ENCODE measurements around the gene TMEM266.

TMEM266 gene

GRCh38 chr15:76151599-76151974 is 91.8 kb downstream of the TMEM266 start:
- Histone ChIP-seq H3K4me3 (ENCODE audit: low read depth, low read length) (no peak overlapping the region), H3K4me1 (ENCODE audit: control insufficient read depth, insufficient read depth, low read length) (peaks cover 3% of the 10 kb centered on the region; the same call in 1 of the 2 replicates), H3K27ac (ENCODE audit: extremely low read depth, low read depth, low read length) (no peak overlapping the region), H3K9me3 (ENCODE audit: control insufficient read depth, insufficient read depth, low read depth, low read length) (no peaks in the 10 kb centered on the region), H3K36me3 (ENCODE audit: control insufficient read depth in 2 of 2, insufficient read depth in 1 of 2, low read length in 2 of 2) (no peaks in the 10 kb centered on the region)
- ChIA-PET POLR2A (no interaction called here), CTCF (interaction anchor here (0.6 to 6.6 kb wide), 12 partner anchors 10 to 716 kb away, joined by 3 to 107 read pairs (median 4); partner anchors contain the start of gene TMEM266)
- TF ChIP-seq ZBTB6 (tag by site-specific recombination; IDR thresholded peaks at IDR 0.05), result no peak
- TF ChIP-seq YY2 (tag by site-specific recombination; IDR thresholded peaks at IDR 0.05), result no peak
- no peak for TF ChIP-seq ZNF560 (tag by site-specific recombination; IDR thresholded peaks at IDR 0.05; ENCODE audit: borderline replicate concordance)
- TF ChIP-seq ZNF26 (tag by site-specific recombination; IDR thresholded peaks at IDR 0.05), result no peak
- no peak for TF ChIP-seq KLF7 (tag by site-specific recombination; IDR thresholded peaks at IDR 0.05; ENCODE audit: borderline replicate concordance)
- TF ChIP-seq PRDM1 (tag by site-specific recombination; IDR thresholded peaks at IDR 0.05), result no peak
- no peak for TF ChIP-seq ZNF580 (tag by site-specific recombination; IDR thresholded peaks at IDR 0.05)
- TF ChIP-seq ZBTB7A (tag by site-specific recombination; IDR thresholded peaks at IDR 0.05; ENCODE audit: low read depth), result no peak

GRCh38 chr15:76152197-76152596 is 92.4 kb downstream of the TMEM266 start:
- H3K9me3 ChIP-seq (ENCODE audit: control insufficient read depth, insufficient read depth, low read depth, low read length), result no peaks in the 10 kb centered on the region
- H3K4me3 ChIP-seq (ENCODE audit: low read depth, low read length), result no peak overlapping the region
- H3K4me1 ChIP-seq (ENCODE audit: control insufficient read depth, insufficient read depth, low read length), result peaks cover 3% of the 10 kb centered on the region; the same call in 1 of the 2 replicates
- POLR2A ChIA-PET, result no interaction called here
- CTCF ChIA-PET, result interaction anchor here (0.5 to 6.6 kb wide), 6 partner anchors 9 to 711 kb away, joined by 3 to 107 read pairs (median 4); no protein-coding TSS in a partner anchor
- H3K27ac ChIP-seq (ENCODE audit: extremely low read depth, low read depth, low read length), result no peak overlapping the region
- H3K36me3 ChIP-seq (ENCODE audit: control insufficient read depth in 2 of 2, insufficient read depth in 1 of 2, low read length in 2 of 2), result no peaks in the 10 kb centered on the region
- no peak for TF ChIP-seq ZSCAN30 (tag by site-specific recombination; IDR thresholded peaks at IDR 0.05)
- TF ChIP-seq TSHZ1 (tag by site-specific recombination; IDR thresholded peaks at IDR 0.05; ENCODE audit: borderline replicate concordance), result no peak
- no peak for TF ChIP-seq ZNF549 (tag by site-specific recombination; IDR thresholded peaks at IDR 0.05)
- TF ChIP-seq ZNF248 (tag by site-specific recombination; IDR thresholded peaks at IDR 0.05), result no peak
- TF ChIP-seq ZNF114 (tag by site-specific recombination; IDR thresholded peaks at IDR 0.05), result no peak
- TF ChIP-seq ZNF394 (tag by site-specific recombination; IDR thresholded peaks at IDR 0.05; ENCODE audit: borderline replicate concordance), result no peak
- TF ChIP-seq KLF1 (tag by site-specific recombination; IDR thresholded peaks at IDR 0.05), result no peak
- TF ChIP-seq ZNF211 (tag by site-specific recombination; IDR thresholded peaks at IDR 0.05; ENCODE audit: low read depth), result no peak
- no peak for TF ChIP-seq MZF1 (tag by site-specific recombination; IDR thresholded peaks at IDR 0.05; ENCODE audit: borderline replicate concordance)
- TF ChIP-seq ZBTB10 (tag by site-specific recombination; IDR thresholded peaks at IDR 0.05), result no peak
- no peak for TF ChIP-seq ZNF518A (tag by site-specific recombination; conservative IDR thresholded peaks at IDR 0.05; ENCODE audit: low read depth)
- no peak for TF ChIP-seq OSR2 (tag by site-specific recombination; IDR thresholded peaks at IDR 0.05)
- no peak for TF ChIP-seq ZBTB1 (tag by site-specific recombination; IDR thresholded peaks at IDR 0.05)
